Smooth muscle cell (in vitro differentiated cells): ENCODE measurements around the gene VPS26A. TPM values are rescaled to one million over a fixed set of nuclear protein-coding genes. Genes with fewer than 3 reads are reported as not detected.
A peak's percentile ranks its signal among the peaks of the same experiment; 100 is the strongest.

Experiments
- DNase-seq: peaks from one replicate; lab custom pipeline; 2025; ENCODE audit not compliant: unreplicated experiment; lab: John Stamatoyannopoulos, UW
- H2AFZ ChIP-seq: fragments of 200-600 bp; sonication (generic); 2 replicates; pipeline ENCODE4 v1.6.0; 2016; ENCODE audit warnings: antibody characterized with exemption, low read depth, mild to moderate bottlenecking
- H3F3A ChIP-seq: fragments of 200-600 bp; sonication (generic); 2 replicates; pipeline ENCODE4 v1.6.0; 2017; ENCODE audit warnings: antibody characterized with exemption, low read depth
- H3K27ac ChIP-seq: fragments of 200-600 bp; sonication (generic); 2 replicates; pipeline ENCODE4 v1.5.1; 2016; ENCODE audit warnings: low read depth, mild to moderate bottlenecking
- H3K27me3 ChIP-seq: fragments of 200-600 bp; sonication (generic); 2 replicates; pipeline ENCODE4 v1.6.1; 2016; ENCODE audit warnings: low read depth, mild to moderate bottlenecking
- H3K36me3 ChIP-seq: fragments of 200-600 bp; sonication (generic); 2 replicates; pipeline ENCODE4 v1.5.1; 2016; ENCODE audit warnings: low read depth
- H3K4me1 ChIP-seq: fragments of 200-600 bp; sonication (generic); 2 replicates; pipeline ENCODE4 v1.5.1; 2016; ENCODE audit warnings: low read depth
- H3K4me2 ChIP-seq: fragments of 200-600 bp; sonication (generic); 2 replicates; pipeline ENCODE4 v1.6.0; 2016; ENCODE audit warnings: mild to moderate bottlenecking
- H3K4me3 ChIP-seq: fragments of 200-600 bp; sonication (generic); 2 replicates; pipeline ENCODE4 v1.5.1; 2016; ENCODE audit warnings: mild to moderate bottlenecking
- H3K79me2 ChIP-seq: fragments of 200-600 bp; sonication (generic); 2 replicates; pipeline ENCODE4 v1.6.0; 2016; ENCODE audit warnings: low read depth, mild to moderate bottlenecking
- H3K9ac ChIP-seq: fragments of 200-600 bp; sonication (generic); 2 replicates; pipeline ENCODE4 v1.6.0; 2016; ENCODE audit warnings: low read depth
- H3K9me3 ChIP-seq: fragments of 200-600 bp; sonication (generic); replicated peaks from 2 replicates; pipeline ENCODE4 v1.5.1; 2016; ENCODE audit warnings: low read depth
- H4K20me1 ChIP-seq: fragments of 200-600 bp; sonication (generic); 2 replicates; pipeline ENCODE4 v1.6.0; 2016; ENCODE audit warnings: low read depth
- WGBS: methylation state at CpG from one replicate; pipeline ENCODE4 v1.1.7; 2016; ENCODE audit warnings: low lambda C conversion rate; 5-methylcytosine and 5-hydroxymethylcytosine counted together
- polyA plus RNA-seq: library from polyadenylated mRNA; unstranded; fragments of >200 nt; fragmentation: Nextera tagmentation; extraction: Ambion mirVana; gene quantifications from 2 replicates; pipeline ENCODE4 v1.2.1, GENCODE V29; 2016
- total RNA-seq: library from RNA; depleted of rRNA; stranded (reverse); fragments of >200 nt; gene quantifications from 2 replicates; pipeline ENCODE4 v1.2.3, GENCODE V29; 2014
- TF ChIP-seq, protein P1 (sequence below): fragments of 200-600 bp; sonication (generic); IDR thresholded peaks from 2 replicates; pipeline ENCODE4 v1.5.1; 2017; ENCODE audit warnings: borderline replicate concordance, mild to moderate bottlenecking, antibody characterized with exemption; ENCODE audit not compliant: insufficient read depth, poor library complexity, severe bottlenecking

Gene VPS26A
- total and polyA plus RNA-seq, 2 experiments from 2014 or later: 28.3 to 36.8 TPM

DNA sequence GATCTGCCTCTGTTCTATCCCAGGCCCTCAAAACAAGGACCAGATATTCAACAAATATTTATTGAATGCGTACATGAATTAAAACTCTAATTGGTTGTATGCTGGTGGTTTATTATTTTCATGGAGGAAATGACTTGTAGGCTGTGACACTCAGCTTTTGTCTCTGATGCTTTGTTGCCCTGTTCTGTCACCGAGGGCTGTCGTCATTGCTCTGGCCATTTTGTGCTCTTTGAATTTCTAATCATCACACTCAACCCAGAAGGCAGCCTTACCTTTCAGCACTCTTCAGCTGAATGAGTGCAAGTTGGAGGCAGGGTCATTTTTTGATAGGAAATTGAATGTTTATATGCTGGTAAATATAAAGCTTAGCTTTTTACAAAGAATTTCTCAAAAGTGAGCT lies 21.5 kb upstream of the VPS26A start:
- H3K79me2 ChIP-seq: no peaks in the 10 kb centered on the region
- H3K9ac ChIP-seq: no peak overlapping the region
- no peaks in the 10 kb centered on the region for H3K9me3 ChIP-seq
- 85% methylated on average over 3 of the region's 3 CpGs for WGBS
- no peaks in the 10 kb centered on the region for H3K36me3 ChIP-seq
- H3K27me3 ChIP-seq: no peaks in the 10 kb centered on the region
- H2AFZ ChIP-seq: peak overlapping the region; percentile 83
- no peak for DNase-seq
- H3K4me2 ChIP-seq: no peak overlapping the region
- no peaks in the 10 kb centered on the region for H3F3A ChIP-seq
- H3K4me3 ChIP-seq: no peak overlapping the region
- no peak overlapping the region for H3K27ac ChIP-seq
- no peaks in the 10 kb centered on the region for H3K4me1 ChIP-seq
- TF ChIP-seq, protein P1, sequence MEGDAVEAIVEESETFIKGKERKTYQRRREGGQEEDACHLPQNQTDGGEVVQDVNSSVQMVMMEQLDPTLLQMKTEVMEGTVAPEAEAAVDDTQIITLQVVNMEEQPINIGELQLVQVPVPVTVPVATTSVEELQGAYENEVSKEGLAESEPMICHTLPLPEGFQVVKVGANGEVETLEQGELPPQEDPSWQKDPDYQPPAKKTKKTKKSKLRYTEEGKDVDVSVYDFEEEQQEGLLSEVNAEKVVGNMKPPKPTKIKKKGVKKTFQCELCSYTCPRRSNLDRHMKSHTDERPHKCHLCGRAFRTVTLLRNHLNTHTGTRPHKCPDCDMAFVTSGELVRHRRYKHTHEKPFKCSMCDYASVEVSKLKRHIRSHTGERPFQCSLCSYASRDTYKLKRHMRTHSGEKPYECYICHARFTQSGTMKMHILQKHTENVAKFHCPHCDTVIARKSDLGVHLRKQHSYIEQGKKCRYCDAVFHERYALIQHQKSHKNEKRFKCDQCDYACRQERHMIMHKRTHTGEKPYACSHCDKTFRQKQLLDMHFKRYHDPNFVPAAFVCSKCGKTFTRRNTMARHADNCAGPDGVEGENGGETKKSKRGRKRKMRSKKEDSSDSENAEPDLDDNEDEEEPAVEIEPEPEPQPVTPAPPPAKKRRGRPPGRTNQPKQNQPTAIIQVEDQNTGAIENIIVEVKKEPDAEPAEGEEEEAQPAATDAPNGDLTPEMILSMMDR: no peak
- no peaks in the 10 kb centered on the region for H4K20me1 ChIP-seq

DNA sequence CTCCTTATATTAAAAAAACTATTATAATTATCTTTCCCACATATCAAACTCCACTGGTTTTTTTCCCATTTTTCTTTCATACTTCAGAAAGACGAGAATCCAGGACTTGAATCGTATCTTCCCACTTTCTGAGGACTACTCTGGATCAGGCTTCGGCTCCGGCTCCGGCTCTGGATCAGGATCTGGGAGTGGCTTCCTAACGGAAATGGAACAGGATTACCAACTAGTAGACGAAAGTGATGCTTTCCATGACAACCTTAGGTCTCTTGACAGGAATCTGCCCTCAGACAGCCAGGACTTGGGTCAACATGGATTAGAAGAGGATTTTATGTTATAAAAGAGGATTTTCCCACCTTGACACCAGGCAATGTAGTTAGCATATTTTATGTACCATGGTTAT lies 20.2 kb upstream of the VPS26A start:
- no peak for DNase-seq
- Histone ChIP-seq H3K79me2 (no peaks in the 10 kb centered on the region), H3K4me1 (no peaks in the 10 kb centered on the region), H3K4me2 (no peak overlapping the region), H2AFZ (no peak overlapping the region), H3K9ac (no peak overlapping the region), H3K4me3 (no peak overlapping the region), H4K20me1 (no peaks in the 10 kb centered on the region), H3K27ac (no peak overlapping the region), H3K9me3 (no peaks in the 10 kb centered on the region), H3F3A (no peaks in the 10 kb centered on the region), H3K36me3 (no peaks in the 10 kb centered on the region), H3K27me3 (no peaks in the 10 kb centered on the region)
- WGBS: 88% methylated on average over 7 of the region's 7 CpGs
- TF ChIP-seq, protein P1: no peak

DNA sequence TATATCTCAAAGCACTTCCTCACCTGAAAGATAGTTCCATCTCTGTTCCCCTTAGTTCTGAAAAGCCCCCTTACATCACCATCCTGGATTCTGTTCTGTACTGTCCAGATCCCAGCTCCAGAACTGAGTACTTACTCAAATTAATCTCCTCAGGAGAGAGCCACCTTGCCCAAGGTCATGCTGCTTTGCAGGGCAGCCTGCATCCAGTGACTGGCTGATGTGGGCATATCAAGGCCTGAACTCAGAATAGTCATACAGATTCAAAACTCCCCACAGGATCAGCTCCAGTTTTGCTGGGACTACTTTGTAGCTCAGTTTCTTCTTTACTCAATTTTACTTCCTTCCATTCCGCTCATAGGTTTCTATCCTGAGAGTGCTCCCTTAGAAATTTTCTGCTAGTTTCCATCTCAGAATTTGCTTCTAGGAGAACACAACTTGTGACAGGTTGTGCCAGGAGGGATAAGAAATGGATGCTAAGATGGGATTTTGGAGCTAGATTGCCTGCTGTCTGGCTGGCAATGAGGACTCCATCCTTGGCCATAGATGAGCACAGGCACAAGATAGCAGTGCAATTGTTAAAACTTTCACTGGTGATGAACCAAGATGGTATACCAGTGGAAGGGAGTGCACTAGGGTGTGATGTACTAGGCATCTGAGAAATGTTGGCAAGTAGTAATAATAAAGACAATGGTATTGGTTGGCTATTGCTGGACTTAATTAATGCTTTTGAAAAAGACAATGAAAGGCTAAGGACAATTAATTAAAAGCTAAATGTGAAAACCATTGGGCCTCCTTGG lies 18.8 kb upstream of the VPS26A start:
- H3K4me2 ChIP-seq: no peak overlapping the region
- DNase-seq: no peak
- H3K27ac ChIP-seq: no peak overlapping the region
- WGBS: 97% methylated on average over 1 of the region's 1 CpG
- no peaks in the 10 kb centered on the region for H3K27me3 ChIP-seq
- H3K4me3 ChIP-seq: no peak overlapping the region
- H2AFZ ChIP-seq: no peak overlapping the region
- H3K9me3 ChIP-seq: no peaks in the 10 kb centered on the region
- H3F3A ChIP-seq: no peaks in the 10 kb centered on the region
- TF ChIP-seq, protein P1: no peak
- no peak overlapping the region for H3K9ac ChIP-seq
- no peaks in the 10 kb centered on the region for H3K4me1 ChIP-seq
- no peaks in the 10 kb centered on the region for H4K20me1 ChIP-seq
- H3K79me2 ChIP-seq: no peaks in the 10 kb centered on the region
- H3K36me3 ChIP-seq: no peaks in the 10 kb centered on the region

DNA sequence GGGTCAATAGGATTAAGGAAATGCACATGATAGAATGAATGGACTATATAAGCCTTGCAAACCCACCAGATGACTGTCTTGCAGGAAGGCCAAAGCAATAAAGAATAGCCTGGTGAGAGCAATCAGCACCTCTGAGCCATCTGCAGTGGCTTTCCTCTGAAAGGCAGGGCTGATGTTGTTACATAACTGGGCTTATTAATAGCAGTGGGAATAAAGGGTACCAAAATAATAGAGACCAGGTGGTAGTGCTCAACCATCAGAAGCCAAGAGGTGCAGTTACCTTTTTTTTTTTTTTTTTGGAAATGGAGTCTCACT lies 16.8 kb upstream of the VPS26A start:
- Histone ChIP-seq H3K4me3 (no peak overlapping the region), H3F3A (no peaks in the 10 kb centered on the region), H3K79me2 (no peaks in the 10 kb centered on the region), H3K36me3 (no peaks in the 10 kb centered on the region), H3K9me3 (no peaks in the 10 kb centered on the region), H3K27me3 (peaks cover 8% of the 10 kb centered on the region), H3K4me1 (no peaks in the 10 kb centered on the region), H2AFZ (no peak overlapping the region), H3K9ac (no peak overlapping the region), H3K27ac (no peak overlapping the region), H4K20me1 (no peaks in the 10 kb centered on the region), H3K4me2 (no peak overlapping the region)
- TF ChIP-seq, protein P1: no peak
- DNase-seq: no peak
